Small intestine (tissue), 7 donors: ENCODE data around the gene ASPN. TPM values are rescaled to one million over a fixed set of nuclear protein-coding genes. Genes with fewer than 3 reads are reported as not detected.

Experiments used
- DNase-seq, 2 donors: peaks; one replicate each; pipeline versions ENCODE4 v3.0.0 to v3.0.0-alpha.2; 2013
- FAIRE-seq: peaks from 2 replicates; lab custom pipeline; 2012; peaks lifted over from hg19 to GRCh38; lab: Jason Lieb, UNC
- H3K27ac ChIP-seq, 3 donors: one replicate each; pipeline ENCODE4 v1.5.1; 2013; ENCODE audit warnings: low read length in 2 of 3, mild to moderate bottlenecking in 2 of 3, control low read depth in 1 of 3, inconsistent platforms in 1 of 3, low read depth in 1 of 3, moderate library complexity in 1 of 3
- H3K27me3 ChIP-seq, 3 donors: one replicate each; pipeline ENCODE4 v1.6.1; 2013; ENCODE audit warnings: low read length in 3 of 3, inconsistent platforms in 1 of 3; ENCODE audit not compliant: control insufficient read depth in 3 of 3, insufficient read depth in 3 of 3
- H3K36me3 ChIP-seq, 3 donors: one replicate each; pipeline ENCODE4 v1.6.1; 2013; ENCODE audit warnings: low read length in 3 of 3, inconsistent platforms in 1 of 3, low read depth in 1 of 3, mild to moderate bottlenecking in 1 of 3, moderate library complexity in 1 of 3; ENCODE audit not compliant: control insufficient read depth in 3 of 3, insufficient read depth in 2 of 3
- H3K4me1 ChIP-seq, 3 donors: one replicate each; pipeline ENCODE4 v1.6.1; 2013; ENCODE audit warnings: low read length in 2 of 3, inconsistent platforms in 1 of 3, low read depth in 1 of 3, mild to moderate bottlenecking in 1 of 3, moderate library complexity in 1 of 3; ENCODE audit not compliant: control insufficient read depth in 3 of 3, insufficient read depth in 2 of 3
- H3K4me3 ChIP-seq, 3 donors: one replicate each; pipeline ENCODE4 v1.5.1; 2013; ENCODE audit warnings: low read length in 3 of 3, control low read depth in 1 of 3, inconsistent platforms in 1 of 3, low read depth in 1 of 3, mild to moderate bottlenecking in 1 of 3, moderate library complexity in 1 of 3
- H3K9me3 ChIP-seq, 2 donors: one replicate each; pipeline ENCODE4 v1.6.1; 2013; ENCODE audit warnings: low read depth in 1 of 2, low read length in 1 of 2; ENCODE audit not compliant: control insufficient read depth in 2 of 2, insufficient read depth in 1 of 2
- WGBS, 3 donors: extraction: QIAGEN DNeasy Blood & Tissue Kit; methylation state at CpG; one replicate each; pipeline ENCODE4 v1.1.7; 2013; 5-methylcytosine and 5-hydroxymethylcytosine counted together
- polyA plus RNA-seq, 4 donors: library from polyadenylated mRNA; stranded (reverse) in 3 of 4; unstranded in 1 of 4; fragments of 200-250 nt in 3 of 4; fragments of 120-200 nt in 1 of 4; gene quantifications; one replicate each; pipeline versions ENCODE4 v1.2.1 to v1.2.3, GENCODE V29; 2013
- donor health status: healthy with polysubstance abuse.
- donor health status: control.
- donor health status: control.
- donor health status: Bipolar disorder and iron deficiency.
- donor health status: healthy.

ASPN gene
- polyA plus RNA-seq, 4 donors, result 0.22 to 8.9 (median 2.2) TPM

DNA sequence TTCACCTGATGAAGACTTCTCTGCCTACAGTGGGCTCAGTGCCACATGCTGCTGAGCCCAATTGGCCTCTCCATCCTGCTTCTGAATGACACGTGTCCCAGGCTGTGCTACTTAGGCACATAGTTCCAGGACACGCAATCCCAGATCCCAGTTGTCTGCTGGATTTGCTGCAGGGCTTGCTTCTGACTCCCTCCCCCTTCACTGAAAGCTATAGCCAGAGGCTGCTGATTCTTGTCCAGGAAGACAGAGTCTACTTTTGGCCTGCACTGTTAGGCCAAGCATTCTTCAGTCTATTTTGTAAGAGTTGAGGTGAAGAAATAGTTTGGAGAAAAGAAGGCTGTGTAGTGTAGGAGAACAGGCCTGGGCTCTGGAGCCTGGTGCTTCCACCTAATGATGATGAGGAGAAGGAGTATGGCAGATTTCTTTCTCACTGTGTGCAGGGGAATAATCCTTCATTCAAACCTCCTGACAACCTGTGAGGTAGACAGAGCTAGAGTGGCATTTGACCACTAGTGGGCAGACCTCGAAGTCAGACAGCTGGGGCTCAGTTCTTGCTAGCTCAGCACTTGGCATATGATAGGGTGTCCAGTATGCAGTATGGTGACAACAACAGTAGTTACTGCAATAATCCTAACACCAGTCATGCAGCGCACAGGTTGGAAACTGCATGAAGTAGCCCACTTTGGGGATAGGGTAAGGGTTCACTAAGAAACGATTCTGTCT is 19.5 kb upstream of the ASPN start:
- Histone ChIP-seq H3K27ac (peak overlapping the region in 1 of 3 donors; percentile 1), H3K36me3 (no peaks in the 10 kb centered on the region), H3K4me3 (no peak overlapping the region), H3K4me1 (no peaks in the 10 kb centered on the region), H3K27me3 (no peaks in the 10 kb centered on the region), H3K9me3 (no peaks in the 10 kb centered on the region)
- DNase-seq, result peak; percentile 68 to 73
- WGBS, 3 donors, result 75 to 78% (median 76%) methylated on average over 5 of the region's 5 CpGs
- no peak for FAIRE-seq

DNA sequence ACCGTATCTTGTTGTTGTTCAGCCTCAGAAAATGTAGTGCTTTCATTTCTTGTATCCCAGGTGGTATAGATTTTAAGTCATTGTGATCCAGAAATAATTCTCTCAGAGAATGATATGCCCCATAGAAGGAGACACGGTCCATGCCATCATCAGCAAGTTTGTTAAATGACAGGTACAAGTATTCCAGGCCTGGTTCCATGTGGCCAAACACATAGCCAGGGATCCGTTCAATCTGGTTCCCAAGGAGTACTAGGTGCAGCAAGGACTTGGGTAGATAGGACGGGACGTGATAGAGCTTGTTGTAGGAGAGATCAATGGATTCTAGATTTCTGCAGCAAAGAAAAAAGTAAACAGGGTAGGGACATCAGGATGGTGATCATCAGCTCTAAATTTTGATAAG is 18.4 kb upstream of the ASPN start:
- FAIRE-seq (no peak), DNase-seq (no peak)
- Histone ChIP-seq H3K9me3 (no peaks in the 10 kb centered on the region), H3K27ac (no peak overlapping the region), H3K36me3 (no peaks in the 10 kb centered on the region), H3K4me1 (no peaks in the 10 kb centered on the region), H3K4me3 (no peak overlapping the region), H3K27me3 (no peaks in the 10 kb centered on the region)
- WGBS, 3 donors, result 95 to 97% (median 96%) methylated on average over 5 of the region's 5 CpGs

DNA sequence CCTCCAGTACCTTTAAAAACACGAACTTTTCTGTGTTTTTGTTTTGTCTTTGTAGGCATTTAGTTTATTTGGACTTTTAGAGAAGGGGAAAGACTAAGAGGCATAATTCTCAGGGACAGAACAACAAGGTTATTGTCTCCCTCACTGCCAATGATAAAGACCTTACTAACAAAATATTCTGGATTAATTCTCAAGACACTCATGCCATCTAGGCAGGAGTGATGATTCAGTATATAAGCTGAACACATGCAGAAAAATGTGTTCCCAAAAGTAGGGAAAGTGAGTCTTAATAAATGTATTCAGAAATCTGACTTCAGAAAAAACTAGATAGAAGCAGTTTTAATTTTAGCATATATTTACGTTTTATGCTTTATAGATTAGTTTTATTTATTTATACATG is 17.4 kb upstream of the ASPN start:
- no peaks in the 10 kb centered on the region for H3K27me3 ChIP-seq
- H3K27ac ChIP-seq, result no peak overlapping the region
- H3K4me3 ChIP-seq, result no peak overlapping the region
- DNase-seq (no peak), FAIRE-seq (no peak)
- no peaks in the 10 kb centered on the region for H3K36me3 ChIP-seq
- WGBS, 3 donors, result 40 to 78% (median 65%) methylated on average over 2 of the region's 2 CpGs
- H3K4me1 ChIP-seq, result no peaks in the 10 kb centered on the region
- H3K9me3 ChIP-seq, result no peaks in the 10 kb centered on the region

DNA sequence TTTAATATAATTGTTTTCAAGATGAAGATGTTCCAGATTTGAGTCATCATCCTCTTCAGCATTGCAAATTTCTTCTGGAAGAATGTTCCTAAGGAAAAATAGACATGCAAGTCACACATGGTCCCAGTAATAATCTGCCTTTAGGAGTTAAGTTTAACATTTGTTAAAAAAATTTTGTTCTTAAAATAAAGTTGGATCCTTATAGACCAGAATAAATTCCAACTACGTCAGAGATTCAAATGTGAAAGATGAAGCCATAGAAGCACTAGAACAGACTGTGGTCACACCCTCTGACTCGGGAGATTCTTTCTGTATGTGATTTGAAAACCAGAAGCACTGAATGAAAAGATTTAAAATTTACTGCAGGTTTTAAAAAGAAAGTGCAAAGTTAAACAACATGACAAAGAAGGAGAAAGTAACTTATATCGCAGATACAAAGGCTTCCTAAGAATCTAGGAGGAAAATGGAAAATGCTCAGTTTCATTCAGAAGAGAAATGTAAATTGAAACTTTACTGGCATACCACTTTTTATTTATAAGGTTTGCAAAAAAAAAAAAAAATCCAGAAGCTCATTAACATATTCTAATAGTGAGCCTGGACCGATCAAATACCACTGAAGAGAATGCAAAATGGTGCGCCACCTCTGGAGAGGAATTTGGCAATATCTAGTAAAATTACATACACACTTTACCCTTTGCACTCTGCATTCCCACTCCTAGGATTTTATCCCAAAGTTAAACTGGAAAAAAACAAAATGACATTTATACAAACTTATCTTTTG is 14.3 kb upstream of the ASPN start:
- Histone ChIP-seq H3K27ac (no peak overlapping the region), H3K36me3 (no peaks in the 10 kb centered on the region), H3K27me3 (no peaks in the 10 kb centered on the region), H3K4me1 (no peaks in the 10 kb centered on the region), H3K4me3 (no peak overlapping the region), H3K9me3 (no peaks in the 10 kb centered on the region)
- FAIRE-seq (no peak), DNase-seq (no peak)
- 70 to 93% (median 90%) methylated on average over 5 of the region's 5 CpGs for WGBS, 3 donors

DNA sequence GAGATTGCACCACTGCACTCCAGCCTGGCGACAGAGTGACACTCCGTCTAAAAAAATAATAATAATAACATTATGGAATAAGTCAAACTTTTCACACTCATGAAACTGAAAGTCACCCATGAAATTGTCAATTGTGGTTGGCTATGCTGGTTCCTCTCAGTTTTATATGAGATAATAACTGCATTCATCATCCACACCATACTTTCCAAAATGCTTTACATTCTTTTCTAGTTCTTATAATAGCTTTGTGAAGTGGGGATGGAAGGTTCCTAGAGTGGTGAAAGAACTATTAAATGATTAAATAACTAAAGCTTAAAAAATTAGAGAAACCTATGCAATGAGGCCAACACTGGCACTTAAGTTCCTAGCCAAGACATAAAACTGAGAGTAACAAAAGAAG is 12.6 kb upstream of the ASPN start:
- Histone ChIP-seq H3K4me1 (no peaks in the 10 kb centered on the region), H3K36me3 (no peaks in the 10 kb centered on the region), H3K27ac (no peak overlapping the region), H3K9me3 (no peaks in the 10 kb centered on the region), H3K4me3 (no peak overlapping the region), H3K27me3 (no peaks in the 10 kb centered on the region)
- DNase-seq (no peak), FAIRE-seq (no peak)
- WGBS, 3 donors, result 79 to 95% (median 83%) methylated on average over 2 of the region's 2 CpGs

DNA sequence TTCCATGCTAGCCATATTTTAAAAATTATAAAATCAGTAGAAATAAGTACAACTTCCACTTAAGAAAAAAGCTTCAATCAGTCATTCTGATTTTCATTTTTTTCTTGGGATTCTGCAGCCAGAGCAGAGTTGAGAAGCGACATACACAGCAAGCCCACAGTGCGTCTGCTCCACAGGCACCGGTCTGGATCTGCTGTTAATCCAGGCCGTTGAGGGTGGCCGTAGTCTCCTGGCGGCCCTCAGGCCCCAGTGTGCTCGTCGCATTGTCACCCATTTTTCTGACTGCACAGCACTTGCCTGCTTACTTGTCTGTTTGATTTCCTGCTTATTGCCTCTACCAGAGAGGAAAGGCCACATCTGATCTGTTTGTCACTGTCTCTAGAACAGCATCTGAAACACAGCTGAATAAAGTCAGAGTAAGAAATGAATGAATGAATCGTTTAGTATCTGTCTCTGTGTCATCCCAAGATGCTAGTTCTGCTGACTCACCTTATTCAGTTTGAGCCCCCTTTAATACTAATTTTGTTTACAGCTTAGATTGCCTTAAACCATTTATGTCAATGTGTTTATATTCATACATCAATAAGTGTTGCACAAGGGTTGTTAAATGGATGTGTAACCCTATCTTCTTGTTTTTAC is 11.6 kb upstream of the ASPN start:
- peak overlapping the region in 1 of 3 donors; percentile 3 for H3K27ac ChIP-seq
- WGBS, 3 donors, result 79 to 95% (median 94%) methylated on average over 9 of the region's 9 CpGs
- no peaks in the 10 kb centered on the region for H3K9me3 ChIP-seq
- H3K4me3 ChIP-seq, result no peak overlapping the region
- H3K4me1 ChIP-seq, result peaks cover 0 to 3% (median 0%) of the 10 kb centered on the region in 3 donors
- no peaks in the 10 kb centered on the region for H3K27me3 ChIP-seq
- FAIRE-seq (no peak), DNase-seq (no peak)
- H3K36me3 ChIP-seq, result no peaks in the 10 kb centered on the region

DNA sequence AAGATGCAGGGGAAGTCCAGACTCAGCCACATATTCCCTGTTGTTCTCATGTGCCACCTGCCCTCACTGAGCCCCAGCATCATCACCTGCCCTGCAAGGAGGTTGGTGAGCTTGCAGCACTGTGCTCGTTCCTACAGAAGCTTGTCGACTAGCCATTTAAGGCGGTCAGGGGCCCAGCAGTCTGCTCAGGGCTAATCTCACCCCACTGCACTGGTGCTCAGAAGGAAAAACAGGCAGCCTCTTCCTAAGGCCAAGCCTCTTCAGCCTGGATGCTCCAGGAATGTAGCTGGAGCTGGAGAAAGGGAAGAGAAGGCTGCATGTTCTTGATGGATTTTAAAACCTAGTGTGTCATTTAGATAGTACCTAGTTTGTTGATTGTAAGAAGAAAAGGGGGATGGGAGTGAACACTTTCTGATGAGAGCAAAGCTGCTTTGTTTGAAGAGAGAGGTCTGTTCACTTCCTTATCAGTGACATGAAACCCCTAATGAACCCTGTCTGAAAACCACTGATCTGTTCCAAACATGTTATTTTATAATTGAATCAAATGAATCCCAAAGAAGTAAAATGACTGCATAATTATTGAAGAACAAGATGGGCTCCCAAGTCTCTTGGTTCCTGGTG is 10.6 kb upstream of the ASPN start:
- Histone ChIP-seq H3K9me3 (no peaks in the 10 kb centered on the region), H3K4me1 (peaks cover 0 to 3% (median 0%) of the 10 kb centered on the region in 3 donors), H3K36me3 (no peaks in the 10 kb centered on the region), H3K4me3 (no peak overlapping the region), H3K27me3 (no peaks in the 10 kb centered on the region), H3K27ac (peak overlapping the region in 1 of 3 donors; percentile 38)
- FAIRE-seq (no peak), DNase-seq (no peak)
- WGBS, 3 donors, result 66 to 98% (median 91%) methylated on average over 3 of the region's 3 CpGs
